GM19463 (cell line): ENCODE measurements around the gene SMIM43.

Experiments used
- ATAC-seq: cut with Tn5 transposase; IDR thresholded peaks from one replicate; pipeline ENCODE4 v1.9.1; 2021; ENCODE audit warnings: mild to moderate bottlenecking, moderate library complexity; ENCODE audit not compliant: unreplicated experiment

Gene SMIM43

DNA sequence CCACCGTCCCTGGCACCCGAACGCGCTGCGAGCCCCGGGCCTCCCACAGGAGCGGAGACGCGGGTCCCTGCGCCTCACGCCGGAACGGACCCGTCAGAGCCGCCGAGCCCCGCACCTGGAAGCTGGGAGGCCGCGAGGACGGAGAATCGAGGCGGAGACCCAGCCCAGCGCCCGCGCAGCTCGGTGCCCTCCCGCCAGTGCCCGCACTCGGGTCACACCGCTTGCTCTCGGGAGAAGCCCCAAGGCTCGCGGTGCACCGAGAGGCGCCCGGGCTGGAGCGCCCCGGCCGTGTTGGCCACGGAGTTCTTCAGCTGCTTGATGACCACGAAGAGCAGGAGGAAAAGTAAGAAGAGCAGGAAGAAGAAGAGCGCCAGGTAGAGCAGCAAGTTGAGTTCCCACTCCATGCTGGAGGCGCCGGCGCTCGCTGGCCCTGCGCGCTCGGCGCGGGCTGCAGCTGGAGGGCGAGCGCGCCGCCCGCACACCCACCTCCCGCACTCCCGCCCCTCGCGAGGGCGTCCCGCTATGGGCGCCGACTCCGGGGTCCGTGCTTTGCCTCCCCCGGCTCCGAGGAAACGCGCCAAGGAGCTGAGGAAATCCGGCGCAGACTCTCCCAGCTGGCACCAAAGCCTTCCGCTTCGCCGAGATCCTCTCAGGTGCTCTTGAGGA, at the start of gene SMIM43:
TSS of gene SMIM43 (minus strand) at position 463 of the 666 bp plus-strand sequence. CDS start at position 404, 59 bp downstream.
- no peak for ATAC-seq

DNA sequence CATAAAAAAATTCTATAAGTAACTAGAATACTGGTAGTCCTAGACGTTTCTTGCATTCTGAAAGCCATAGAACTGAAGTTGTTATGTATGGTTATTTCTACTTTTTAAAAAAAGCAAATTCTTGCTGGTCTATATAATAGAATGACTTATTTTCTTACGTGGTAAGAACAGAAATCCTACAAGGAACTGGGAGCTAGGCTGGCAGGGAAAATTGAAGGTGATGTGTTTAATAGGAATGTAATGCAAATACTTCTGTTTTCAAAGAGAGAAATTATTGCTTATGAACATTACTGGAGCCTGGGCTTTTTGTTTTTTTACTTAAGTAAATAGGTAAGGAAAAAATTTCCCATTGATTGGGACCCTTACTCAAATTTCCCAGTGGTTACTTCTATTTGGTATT, 49.8 kb upstream of the SMIM43 start:
- ATAC-seq = no peak

- ATAC-seq = no peak
These were observed 46.2 kb upstream of the SMIM43 start for GRCh38 chr4:121811122-121811521.

DNA sequence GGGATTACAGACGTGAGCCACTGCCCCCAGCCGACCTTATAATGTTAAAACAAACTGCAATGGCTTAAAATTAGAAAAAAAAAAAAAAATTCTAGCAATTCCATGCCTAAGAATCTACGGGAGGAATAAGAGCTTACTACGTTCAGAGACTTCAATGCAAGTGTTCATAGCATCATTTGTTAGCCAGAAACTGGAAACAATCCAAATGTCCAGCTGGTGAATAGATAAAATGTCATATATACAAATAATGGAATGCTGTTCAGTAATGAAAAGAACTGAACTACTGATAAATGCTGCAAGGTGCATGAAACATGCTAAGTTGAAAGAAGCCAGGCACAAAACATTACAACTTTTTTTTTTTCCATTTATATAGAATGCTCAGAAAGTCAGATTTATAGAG, 41.4 kb upstream of the SMIM43 start:
- no peak for ATAC-seq

DNA sequence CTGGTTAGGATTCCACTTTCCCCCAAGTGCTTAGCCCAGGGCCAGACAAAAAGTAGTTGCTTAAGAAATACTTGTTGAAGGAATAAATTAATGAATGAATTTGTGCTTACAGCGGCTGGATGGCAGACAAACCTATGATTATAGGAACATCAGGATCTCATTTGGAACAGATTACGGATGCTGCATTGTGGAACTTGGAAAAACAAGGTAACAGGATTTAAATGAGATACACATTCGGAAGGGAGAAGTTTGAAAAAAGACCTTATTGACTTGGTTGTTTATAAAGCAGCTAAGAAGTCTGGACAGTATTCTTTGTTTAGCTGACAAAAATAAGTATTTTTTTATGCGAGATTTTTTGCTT, 36.7 kb upstream of the SMIM43 start:
- ATAC-seq = no peak

DNA sequence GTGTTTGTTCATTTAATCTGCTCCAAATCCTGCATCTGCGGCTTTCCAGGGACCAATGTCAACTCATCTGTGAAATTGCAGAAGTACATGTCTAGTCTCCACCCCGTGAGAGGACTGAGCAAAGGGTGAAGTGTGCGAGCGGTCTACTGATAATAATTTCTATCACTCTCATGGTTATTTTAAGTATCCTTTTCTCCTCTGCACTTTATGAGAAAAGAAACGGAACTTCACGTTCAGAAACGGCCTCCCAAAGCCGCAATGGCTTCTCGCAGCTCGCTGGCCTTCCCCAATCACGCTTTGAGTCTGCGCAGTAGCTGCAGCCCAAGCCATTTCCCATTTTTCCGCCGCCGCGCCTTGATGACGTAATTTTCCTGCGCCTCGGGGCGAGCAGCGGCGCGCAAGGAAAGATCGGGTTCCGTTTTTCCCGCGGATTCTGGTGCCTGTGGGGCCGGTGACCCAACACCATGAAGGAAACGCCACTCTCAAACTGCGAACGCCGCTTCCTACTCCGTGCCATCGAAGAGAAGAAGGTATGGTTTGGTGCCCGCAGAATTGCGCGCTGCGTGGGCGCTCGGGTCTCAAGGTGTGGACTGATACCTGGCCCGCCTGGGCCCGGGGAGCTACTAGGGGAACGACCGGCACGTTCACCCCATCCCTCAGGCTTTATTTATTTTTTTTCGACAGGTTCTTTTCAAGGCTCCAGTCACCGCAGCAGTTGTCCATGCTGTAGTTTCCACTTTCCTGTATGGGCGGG, 36.2 kb upstream of the SMIM43 start, which contains the start of gene EXOSC9:
TSS of gene EXOSC9 (plus strand) at position 363 of the 754 bp plus-strand sequence. CDS start at position 465, 102 bp downstream.
- peak; percentile 81 for ATAC-seq

DNA sequence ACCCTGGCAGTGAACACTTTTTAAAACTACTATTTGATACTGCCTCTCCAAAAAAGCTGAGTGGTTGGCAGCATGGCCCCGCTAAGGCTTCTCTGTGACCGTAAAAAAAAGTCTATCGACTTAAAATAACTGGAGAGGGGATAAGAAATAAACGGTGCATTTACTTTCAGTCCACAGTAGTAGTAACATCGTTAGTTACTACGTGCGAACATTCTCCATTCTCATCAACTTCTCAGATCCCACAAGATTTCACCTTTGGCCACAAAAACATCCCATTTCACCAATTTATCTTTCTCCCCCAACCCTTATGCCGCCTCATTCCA, 35.6 kb upstream of the SMIM43 start:
- peak; percentile 13 for ATAC-seq

- no peak for ATAC-seq
These were observed 35.0 kb upstream of the SMIM43 start for GRCh38 chr4:121799867-121800501.

DNA sequence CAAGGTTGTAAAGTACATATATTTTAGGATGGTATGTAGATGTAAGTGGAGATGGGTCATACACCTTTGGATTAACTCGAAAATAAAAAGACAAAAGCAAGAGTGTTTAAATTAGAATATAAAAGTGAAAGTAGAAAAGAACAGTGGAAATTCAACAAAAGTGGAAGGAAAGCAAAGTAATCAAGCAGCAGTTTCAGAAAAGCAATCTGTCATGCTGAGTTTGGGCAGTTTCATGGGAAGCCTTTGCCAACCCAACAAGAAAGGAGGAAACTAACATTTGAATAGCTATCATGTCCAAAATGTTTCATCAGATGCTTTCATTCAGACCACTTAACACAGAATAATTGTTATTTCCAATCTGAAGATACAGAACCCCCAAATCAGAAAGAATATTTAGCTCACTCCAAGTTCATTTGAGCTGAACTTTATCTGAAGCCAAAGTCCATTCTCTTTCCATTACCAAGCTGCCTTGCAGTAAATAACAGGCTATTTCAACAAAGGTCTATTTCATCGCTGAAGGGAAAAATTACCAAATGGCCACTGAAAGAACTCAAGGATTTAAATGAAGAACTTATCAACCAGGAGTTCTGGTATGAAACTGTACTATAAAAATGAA, 34.4 kb upstream of the SMIM43 start:
- ATAC-seq = no peak

DNA sequence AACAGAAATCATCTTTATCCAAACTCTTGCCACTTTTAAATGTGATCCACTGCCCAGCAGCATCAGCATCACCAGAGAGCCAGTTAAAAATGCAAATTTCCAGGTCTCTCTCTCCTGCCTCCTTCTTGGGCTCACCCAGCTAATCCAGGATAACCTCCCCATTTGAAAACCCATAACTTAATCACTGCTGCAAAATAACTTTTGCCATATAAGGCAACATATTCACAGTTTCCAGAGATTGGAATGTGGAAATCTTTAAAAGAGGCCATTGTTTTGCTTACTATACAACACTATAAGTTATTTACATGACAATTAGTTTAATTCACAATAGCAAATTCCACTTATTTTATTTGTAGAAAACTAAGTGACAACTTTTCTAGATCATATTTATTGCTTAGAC, 31.3 kb upstream of the SMIM43 start:
- ATAC-seq = no peak

DNA sequence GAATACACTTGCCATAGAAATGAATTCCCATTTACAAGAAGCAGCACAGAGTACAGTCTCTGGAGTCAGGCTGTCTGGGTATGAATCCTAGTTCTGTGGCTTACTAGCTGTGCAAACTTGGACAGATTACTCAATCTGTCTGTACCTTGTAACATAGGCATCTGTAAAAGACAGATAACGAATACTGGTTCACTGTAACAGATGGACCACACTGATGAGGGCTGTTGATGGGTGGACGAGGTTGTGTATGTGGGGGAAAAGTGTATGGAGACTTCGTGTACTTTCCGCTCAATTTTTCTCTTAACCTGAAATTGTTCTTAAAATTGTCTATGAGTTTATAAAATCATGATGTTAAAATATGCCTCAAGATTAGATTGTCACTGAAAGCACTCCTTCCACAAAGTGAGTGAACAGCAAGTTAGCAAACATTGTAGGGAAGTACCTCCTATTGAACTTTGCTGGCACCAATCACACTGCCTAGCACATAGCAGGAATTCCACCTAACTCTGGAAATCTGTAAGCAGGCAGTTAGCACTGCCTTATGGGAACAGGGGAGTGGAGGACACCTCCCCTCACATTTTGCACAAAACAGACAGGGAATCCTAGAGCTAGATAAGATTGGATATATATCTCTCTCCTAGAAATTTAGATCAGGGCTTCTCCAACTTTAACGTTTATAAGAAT, 29.7 kb upstream of the SMIM43 start:
- no peak for ATAC-seq

DNA sequence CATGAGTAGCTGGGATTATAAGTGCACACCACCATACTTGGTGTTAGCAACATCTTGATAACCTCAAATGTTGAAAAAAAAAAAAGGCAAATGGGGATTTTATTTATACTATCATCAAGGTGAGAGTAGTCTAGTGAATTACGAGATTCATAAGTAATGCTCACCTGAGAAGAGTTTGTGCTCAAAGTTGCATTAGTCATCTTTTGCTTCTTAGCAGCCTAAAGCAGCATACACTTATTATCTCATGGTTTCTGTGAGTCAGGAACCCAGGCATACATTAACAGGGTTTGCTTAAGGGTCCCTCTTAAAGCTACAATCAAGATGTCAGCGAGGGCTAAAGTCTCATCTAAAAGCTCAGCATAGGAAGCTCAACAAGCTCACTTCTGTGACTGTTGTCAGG, 28.0 kb upstream of the SMIM43 start:
- ATAC-seq = no peak

- ATAC-seq = no peak
These were observed 26.5 kb upstream of the SMIM43 start for GRCh38 chr4:121791481-121791880.

DNA sequence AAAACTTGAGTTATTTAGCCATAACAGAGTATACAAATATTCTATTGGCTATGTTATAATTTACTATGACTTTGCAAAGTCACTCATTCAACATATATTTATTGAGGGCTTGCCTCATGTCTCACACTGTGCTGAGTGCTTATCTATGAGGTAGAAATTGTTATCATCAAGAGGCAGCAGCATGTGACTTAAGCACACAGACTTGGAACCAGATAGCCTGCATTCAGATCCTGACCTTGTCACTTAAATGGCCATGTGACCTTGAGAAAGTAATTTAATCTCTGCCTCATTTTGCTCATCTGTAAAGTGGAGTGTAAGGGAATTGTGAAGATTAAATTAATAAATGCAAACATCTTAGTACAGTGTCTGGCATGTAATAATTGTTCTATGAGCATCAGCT, 26.0 kb upstream of the SMIM43 start:
- ATAC-seq = no peak

DNA sequence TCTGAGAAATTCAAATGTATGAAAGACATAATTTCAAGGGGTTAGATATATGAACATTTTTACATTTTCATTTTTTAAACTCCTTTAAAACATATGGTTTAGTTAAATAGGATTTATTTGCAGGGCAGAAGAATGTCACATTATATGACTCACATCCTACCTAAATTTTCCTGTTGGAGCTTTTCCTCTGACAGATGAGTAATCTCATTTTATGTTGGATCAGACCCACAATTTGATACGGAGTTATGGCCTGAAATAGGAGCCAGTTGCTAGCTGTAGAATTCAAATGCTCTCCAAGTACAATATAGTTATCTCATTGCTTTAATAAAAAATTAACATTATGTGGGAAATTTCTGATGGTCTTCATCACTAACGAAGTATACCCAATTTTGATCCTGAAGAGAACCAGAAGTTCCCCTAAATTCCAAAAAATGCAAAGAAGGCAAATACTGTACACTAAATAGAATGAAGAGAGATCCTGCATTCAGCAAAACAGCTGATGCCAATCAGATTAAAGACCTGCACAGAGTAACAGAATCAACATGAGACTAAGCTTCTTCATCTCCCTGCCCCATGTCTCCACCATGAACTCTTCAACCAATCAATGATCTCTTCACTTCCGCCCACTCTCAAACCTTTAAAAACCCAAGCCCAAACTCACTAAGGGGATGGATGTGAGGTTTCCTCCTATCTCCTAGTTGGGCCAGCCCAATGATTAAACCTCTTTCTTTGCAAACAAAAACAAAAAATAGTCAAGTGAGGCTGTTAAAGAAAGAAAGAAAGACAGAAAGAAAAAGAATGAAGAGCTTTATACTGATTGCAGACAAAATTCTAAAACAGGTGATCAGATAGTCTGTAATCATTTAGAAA, 25.2 kb upstream of the SMIM43 start:
- ATAC-seq = no peak

DNA sequence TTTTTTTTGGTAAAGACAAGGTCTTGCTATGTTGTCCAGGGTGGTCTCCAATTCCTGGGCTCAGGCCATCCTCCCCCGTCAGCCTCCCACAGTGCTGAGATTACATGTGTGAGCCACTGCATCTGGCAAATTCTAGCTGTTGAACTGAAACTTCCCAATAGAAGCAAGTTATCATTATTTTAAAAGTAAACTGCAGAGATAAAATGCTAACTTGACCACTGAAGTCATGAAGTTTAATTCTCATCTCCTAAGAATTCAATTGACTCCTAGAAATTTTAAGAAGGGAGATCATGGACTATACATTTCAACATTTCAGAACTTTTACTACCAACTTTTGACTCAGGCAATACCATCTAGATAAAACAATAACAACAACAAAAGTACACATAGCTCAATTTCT, 24.5 kb upstream of the SMIM43 start:
- no peak for ATAC-seq

- peak; percentile 81 for ATAC-seq
These were observed 23.9 kb upstream of the SMIM43 start for GRCh38 chr4:121788896-121789295.

DNA sequence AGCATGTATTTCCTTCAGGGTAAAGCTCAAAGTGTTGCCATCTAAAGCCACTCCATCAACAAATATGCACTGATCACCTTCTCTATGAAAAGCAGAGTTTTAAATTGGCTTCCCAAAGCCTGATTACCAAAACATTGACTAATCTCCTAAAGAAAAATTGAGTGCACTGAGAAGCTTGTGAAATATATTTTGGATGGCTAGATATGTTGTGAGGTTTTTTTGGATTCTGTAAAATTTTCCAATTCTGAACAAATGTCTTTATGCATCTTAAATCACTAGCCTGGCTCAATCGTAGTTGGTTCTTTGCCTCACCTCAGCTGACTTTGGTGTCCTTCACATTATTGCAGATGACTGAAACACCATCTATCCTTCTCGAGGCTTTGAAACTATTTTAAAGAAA, 21.3 kb upstream of the SMIM43 start:
- no peak for ATAC-seq

DNA sequence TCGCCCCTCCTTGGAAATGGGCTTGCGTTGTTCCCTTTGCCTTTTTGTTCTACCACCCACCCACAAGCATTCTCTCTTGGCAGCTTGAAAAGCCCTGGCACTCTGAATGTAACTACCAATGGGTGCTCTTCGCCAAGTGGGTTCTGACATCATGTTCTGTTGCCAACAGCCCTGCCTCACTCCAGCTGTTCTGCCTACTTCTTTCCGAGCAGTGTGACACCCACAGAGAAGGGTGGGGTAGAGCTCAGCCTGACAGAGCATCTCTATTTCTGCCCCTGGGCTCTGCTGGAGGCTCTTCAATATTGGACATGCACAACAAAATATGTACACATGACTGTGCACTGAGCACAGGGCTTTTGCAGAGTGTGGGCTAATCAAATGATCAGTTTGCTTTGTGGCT, 20.5 kb upstream of the SMIM43 start:
- ATAC-seq = no peak

DNA sequence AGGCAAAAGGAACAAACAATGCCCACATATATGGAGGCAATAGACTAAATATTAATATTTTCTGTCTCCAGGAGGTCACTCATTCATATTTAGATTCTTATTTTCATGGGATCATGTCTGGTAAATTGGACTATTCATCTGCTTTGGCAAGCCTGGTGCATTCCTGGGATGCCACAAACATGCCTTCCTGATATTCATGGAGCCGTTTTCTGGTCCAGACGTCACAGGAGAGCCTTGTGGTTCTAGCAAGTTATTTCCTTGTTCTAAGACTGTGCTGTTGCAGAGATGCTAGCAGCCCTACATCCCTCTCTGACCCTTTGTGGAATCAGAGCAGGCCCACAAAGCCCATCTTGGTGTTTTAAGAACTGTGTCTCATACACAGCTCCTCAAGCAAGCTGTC, 20.0 kb upstream of the SMIM43 start:
- ATAC-seq = no peak
